ENCODE measurements around the gene AOAH. TPM values are rescaled to one million over a fixed set of nuclear protein-coding genes. Genes with fewer than 3 reads are reported as not detected.
"Not testable (repeated sequence)": the region's sequence is repeated elsewhere in the genome, so short reads cannot be mapped to it uniquely, and the experiment has no call there.

Gene AOAH
- total RNA-seq, 1 donor from 2014 or later, result 14.0 TPM

DNA sequence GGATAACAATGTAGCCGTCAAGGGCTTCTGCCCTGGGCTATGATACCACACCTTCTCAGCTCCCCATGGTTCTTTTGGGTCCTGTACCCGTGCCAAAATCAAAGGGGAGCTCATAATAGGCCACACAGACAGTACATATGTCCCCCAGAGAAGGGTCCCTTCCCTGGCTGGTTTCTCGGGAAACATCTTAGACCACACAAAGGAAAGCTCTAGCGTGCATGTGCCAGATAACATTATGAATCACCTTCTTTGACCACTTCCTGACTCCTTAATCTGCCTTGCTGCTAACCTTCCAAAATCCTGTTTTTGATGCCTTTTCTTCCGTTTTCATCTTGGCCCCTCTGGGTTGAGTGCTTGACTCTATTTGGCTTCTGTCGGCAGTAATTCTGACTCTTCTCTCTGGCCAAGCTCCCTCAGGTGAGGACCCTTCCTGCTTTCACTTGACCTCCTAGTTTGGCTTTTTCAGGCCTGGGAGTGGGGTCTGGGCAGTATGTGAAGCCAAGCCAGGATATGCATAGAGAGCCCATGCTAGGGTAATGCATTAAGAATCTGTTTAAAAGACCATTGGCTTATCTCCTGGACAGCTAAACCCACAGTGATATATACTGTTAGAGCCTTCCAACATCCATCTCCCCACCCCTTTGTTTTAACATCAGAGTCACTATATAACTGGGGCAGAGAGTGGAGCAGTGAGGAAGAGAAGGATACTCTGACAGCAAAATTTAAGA is 249.8 kb downstream of the AOAH start:
- intact Hi-C loops (cut with micrococcal nuclease), result loop anchor here (5.0 to 10.0 kb wide), 2 partner anchors 378 to 490 kb away; no protein-coding TSS in a partner anchor
- Mint-ChIP-seq H3K9me3 (peaks cover 7% of the 10 kb centered on the region), H3K4me1 (ENCODE audit: low read depth) (peaks cover 23% of the 10 kb centered on the region), H3K27ac (peak overlapping the region; percentile 3), H3K36me3 (ENCODE audit: low read depth) (no peaks in the 10 kb centered on the region), H3K4me3 (peak overlapping the region; percentile 5), H3K27me3 (ENCODE audit: insufficient read depth) (no peaks in the 10 kb centered on the region)
- no peak for DNase-seq (ENCODE audit: low spot score)

DNA sequence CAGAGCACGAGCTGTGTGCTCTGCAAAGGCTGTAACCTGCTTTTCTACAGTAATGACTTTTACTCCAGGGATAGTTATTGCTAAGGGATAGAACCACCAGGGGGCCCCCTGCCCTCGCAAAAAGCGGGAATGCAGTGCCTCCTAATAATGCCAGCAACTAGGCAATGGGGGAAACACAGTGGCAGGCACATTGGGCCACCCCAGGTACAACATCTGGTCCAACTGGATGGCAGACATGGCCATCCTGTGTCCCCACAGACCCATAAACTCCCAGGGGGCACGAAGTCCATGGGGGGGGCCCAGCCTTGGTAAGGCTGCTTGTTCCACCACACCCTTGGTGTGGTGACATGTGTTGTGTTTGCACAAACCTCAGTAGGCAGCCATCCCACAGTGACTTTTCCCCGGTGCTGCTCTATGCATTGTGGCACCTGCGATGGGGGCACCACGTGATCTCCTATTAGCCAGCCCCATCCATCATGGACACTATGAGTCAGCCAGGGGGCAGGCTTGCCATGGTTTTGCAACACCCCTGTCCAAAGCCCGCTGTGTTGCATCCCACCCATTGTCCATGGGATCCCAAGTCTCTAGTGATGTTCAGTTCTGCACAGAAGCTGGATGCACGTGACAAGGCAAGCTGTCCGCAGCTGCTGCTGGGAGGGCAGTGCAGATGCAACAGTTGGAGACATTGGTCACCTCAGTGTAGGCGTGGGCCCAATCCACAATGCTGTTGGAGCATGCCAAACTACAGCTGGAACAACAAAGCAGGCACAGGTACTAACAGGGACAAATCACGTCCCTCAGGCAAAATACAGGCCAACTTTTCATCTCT is 250.6 kb downstream of the AOAH start:
- H3K4me3 Mint-ChIP-seq, result no peak overlapping the region
- no peaks in the 10 kb centered on the region for H3K9me3 Mint-ChIP-seq
- DNase-seq (ENCODE audit: low spot score), result no peak
- intact Hi-C loops (cut with micrococcal nuclease), result loop anchor here (1.0 to 10.0 kb wide), 2 partner anchors 491 to 709 kb away; no protein-coding TSS in a partner anchor
- no peak overlapping the region for H3K27ac Mint-ChIP-seq
- peaks cover 19% of the 10 kb centered on the region for H3K4me1 Mint-ChIP-seq (ENCODE audit: low read depth)
- H3K27me3 Mint-ChIP-seq (ENCODE audit: insufficient read depth), result no peaks in the 10 kb centered on the region
- no peaks in the 10 kb centered on the region for H3K36me3 Mint-ChIP-seq (ENCODE audit: low read depth)

DNA sequence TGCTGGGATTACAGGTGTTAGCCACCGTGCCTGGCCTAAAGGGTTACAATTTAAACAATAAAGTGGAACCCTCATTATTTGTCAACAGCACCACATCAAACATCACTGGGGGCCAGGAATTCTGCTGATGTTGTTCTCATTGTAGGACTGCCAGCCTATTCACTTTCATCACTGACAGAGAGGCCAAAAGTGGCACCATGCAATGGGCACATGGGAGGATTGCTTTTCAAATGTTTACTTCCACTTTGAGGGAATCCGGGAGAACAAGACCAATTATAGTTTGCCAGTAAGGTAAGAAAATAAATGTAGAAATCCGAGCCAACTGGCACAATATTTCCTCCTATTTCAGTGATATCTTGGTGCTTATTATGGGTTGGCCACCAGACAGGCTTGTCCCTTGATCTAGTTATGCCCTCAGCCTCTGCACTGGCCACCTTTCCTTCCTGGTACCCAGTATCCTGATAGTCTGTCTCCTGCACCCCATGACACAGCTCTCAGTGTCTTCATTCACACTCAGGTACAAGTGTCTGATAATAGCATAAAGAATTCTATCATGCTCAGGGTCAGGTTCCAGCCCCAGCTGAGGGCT is 252.1 kb downstream of the AOAH start:
- DNase-seq (ENCODE audit: low spot score), result no peak
- Mint-ChIP-seq H3K27ac (no peak overlapping the region), H3K4me3 (no peak overlapping the region), H3K36me3 (ENCODE audit: low read depth) (no peaks in the 10 kb centered on the region), H3K9me3 (no peaks in the 10 kb centered on the region), H3K4me1 (ENCODE audit: low read depth) (peaks cover 19% of the 10 kb centered on the region), H3K27me3 (ENCODE audit: insufficient read depth) (no peaks in the 10 kb centered on the region)
- intact Hi-C loops (cut with micrococcal nuclease), result loop anchor here (10.0 kb wide), 1 partner anchor 493 kb away; no protein-coding TSS in a partner anchor

- Mint-ChIP-seq H3K4me3 (no peak overlapping the region), H3K27ac (no peak overlapping the region), H3K9me3 (no peaks in the 10 kb centered on the region), H3K4me1 (ENCODE audit: low read depth) (peaks cover 6% of the 10 kb centered on the region), H3K27me3 (ENCODE audit: insufficient read depth) (peaks cover 4% of the 10 kb centered on the region), H3K36me3 (ENCODE audit: low read depth) (no peaks in the 10 kb centered on the region)
- no peak for DNase-seq (ENCODE audit: low spot score)
- intact Hi-C loops (cut with micrococcal nuclease), result no loop called here
These were observed 255.1 kb downstream of the AOAH start for GRCh38 chr7:36469236-36469635.

- no peak for DNase-seq (ENCODE audit: low spot score)
- no peak overlapping the region for H3K4me3 Mint-ChIP-seq
- no peaks in the 10 kb centered on the region for H3K36me3 Mint-ChIP-seq (ENCODE audit: low read depth)
- H3K27me3 Mint-ChIP-seq (ENCODE audit: insufficient read depth), result peaks cover 7% of the 10 kb centered on the region
- intact Hi-C loops (cut with micrococcal nuclease), result no loop called here
- H3K9me3 Mint-ChIP-seq, result no peaks in the 10 kb centered on the region
- H3K4me1 Mint-ChIP-seq (ENCODE audit: low read depth), result no peaks in the 10 kb centered on the region
- no peak overlapping the region for H3K27ac Mint-ChIP-seq
These were observed 255.8 kb downstream of the AOAH start for GRCh38 chr7:36468370-36469101.

- intact Hi-C loops (cut with micrococcal nuclease), result not testable (repeated sequence)
These were observed 258.3 kb downstream of the AOAH start for GRCh38 chr7:36466001-36466400.

GRCh38 chr7:36464271-36464670 is 260.0 kb downstream of the AOAH start:
- intact Hi-C loops (cut with micrococcal nuclease), result no loop called here

More at GRCh38 chr7:36466001-36466400, 258.3 kb downstream of the AOAH start:
- H3K36me3 Mint-ChIP-seq (ENCODE audit: low read depth); H3K4me3 Mint-ChIP-seq; H3K9me3 Mint-ChIP-seq; H3K27me3 Mint-ChIP-seq (ENCODE audit: insufficient read depth); H3K4me1 Mint-ChIP-seq (ENCODE audit: low read depth); DNase-seq (ENCODE audit: low spot score); H3K27ac Mint-ChIP-seq: not testable (repeated sequence)

More at GRCh38 chr7:36464271-36464670, 260.0 kb downstream of the AOAH start:
- peaks cover 7% of the 10 kb centered on the region for H3K27me3 Mint-ChIP-seq (ENCODE audit: insufficient read depth)
- H3K27ac Mint-ChIP-seq, result no peak overlapping the region
- H3K36me3 Mint-ChIP-seq (ENCODE audit: low read depth), result no peaks in the 10 kb centered on the region
- H3K4me3 Mint-ChIP-seq, result no peak overlapping the region
- no peaks in the 10 kb centered on the region for H3K4me1 Mint-ChIP-seq (ENCODE audit: low read depth)
- no peaks in the 10 kb centered on the region for H3K9me3 Mint-ChIP-seq
- DNase-seq (ENCODE audit: low spot score), result no peak
